ENCODE results near the gene PRPF40B.

Gene PRPF40B

DNA sequence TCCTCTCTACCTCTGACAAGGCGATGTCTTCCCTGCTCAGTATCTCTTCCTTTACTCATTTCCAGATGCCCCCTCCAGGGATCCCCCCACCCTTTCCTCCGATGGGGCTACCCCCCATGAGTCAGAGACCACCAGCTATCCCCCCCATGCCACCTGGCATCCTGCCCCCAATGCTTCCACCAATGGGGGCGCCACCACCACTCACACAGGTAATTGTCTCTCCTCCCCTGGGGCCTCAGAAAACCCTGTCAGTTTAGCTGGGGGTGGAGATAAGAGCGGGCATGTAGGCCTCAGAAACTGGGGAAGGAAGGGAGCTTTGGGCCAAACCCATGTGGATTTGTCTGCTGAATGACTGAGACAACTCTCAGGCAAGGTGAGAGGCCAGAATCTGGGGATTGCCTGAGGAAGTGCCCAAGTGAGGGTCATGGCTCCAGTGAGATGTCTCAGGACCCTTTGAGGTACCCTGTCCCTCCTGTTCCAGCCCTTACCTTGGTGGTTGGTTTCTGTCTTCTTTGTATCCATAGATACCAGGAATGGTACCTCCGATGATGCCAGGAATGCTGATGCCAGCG, 8.1 kb downstream of the PRPF40B start:
- H3K27ac ChIP-seq = no peak overlapping the region
- H3K9me3 ChIP-seq = no peaks in the 10 kb centered on the region
- peaks cover 4 to 60% (median 26%) of the 10 kb centered on the region in 3 donors for H3K36me3 ChIP-seq
- H3K27me3 ChIP-seq = no peaks in the 10 kb centered on the region
- no peak for DNase-seq
- peaks cover 0 to 1% (median under 1%) of the 10 kb centered on the region in 4 donors for H3K4me1 ChIP-seq
- intact Hi-C loops (cut with DNase I; ENCODE audit: low total_unique reads) = no loop called here
- TF ChIP-seq CTCF (IDR thresholded peaks at IDR 0.05) = no peak
- H3K4me3 ChIP-seq = no peak overlapping the region

DNA sequence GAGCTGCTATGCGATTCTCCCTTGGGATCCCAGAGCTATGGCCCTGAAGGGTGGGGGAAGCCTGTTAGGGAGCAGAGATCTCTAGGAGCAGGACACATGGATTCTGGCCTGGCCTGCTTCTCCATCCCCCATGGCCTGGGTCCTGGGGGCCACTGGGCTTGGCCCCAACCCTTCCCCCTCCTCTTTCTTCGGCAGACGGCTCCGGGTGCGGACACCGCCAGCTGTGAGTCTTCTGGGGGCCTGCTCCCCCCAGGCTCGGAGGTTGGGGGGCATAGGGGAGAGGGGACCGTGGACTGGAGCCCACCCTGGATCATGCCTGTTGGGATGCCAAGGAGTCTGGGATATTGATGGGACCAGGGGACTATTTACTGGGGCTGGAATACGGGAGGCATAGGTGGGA, 9.0 kb downstream of the PRPF40B start:
- intact Hi-C loops (cut with DNase I; ENCODE audit: low total_unique reads) = no loop called here
- H3K9me3 ChIP-seq = no peaks in the 10 kb centered on the region
- H3K4me1 ChIP-seq = peaks cover 0 to 11% (median 6%) of the 10 kb centered on the region in 4 donors
- H3K27me3 ChIP-seq = no peaks in the 10 kb centered on the region
- H3K36me3 ChIP-seq = peaks cover 4 to 67% (median 26%) of the 10 kb centered on the region in 3 donors
- DNase-seq = no peak
- H3K27ac ChIP-seq = no peak overlapping the region
- H3K4me3 ChIP-seq = no peak overlapping the region
- TF ChIP-seq CTCF (IDR thresholded peaks at IDR 0.05) = no peak

DNA sequence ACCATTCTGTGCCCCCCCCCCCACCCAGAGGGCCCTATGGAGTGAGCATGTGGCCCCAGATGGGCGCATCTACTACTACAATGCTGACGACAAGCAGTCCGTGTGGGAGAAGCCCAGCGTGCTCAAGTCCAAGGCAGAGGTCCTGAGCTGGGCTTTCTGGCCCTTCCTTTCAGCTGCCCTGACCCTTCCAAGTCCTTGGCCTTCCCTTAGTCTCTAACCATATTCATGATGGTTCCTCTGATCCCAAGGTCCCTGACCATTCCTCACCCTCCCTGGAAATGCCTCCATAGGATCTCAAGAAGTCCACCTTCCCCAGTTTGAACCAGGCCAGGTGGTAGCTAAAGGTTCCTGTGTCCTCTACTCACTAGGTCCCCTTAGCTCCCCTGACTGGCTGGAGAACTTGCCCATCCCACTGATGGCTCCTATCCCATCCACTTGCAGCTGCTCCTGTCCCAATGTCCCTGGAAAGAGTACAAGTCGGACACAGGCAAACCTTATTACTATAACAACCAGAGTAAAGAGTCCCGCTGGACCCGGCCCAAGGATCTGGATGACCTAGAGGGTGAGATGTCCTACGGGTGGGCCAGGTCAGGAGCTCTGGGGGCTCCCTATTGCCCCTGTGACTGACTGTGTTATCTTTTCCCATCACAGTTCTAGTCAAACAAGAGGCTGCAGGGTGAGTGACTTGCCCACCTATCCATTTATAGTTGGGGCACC, 9.8 kb downstream of the PRPF40B start:
- Histone ChIP-seq H3K4me3 (no peak overlapping the region), H3K9me3 (no peaks in the 10 kb centered on the region), H3K27me3 (no peaks in the 10 kb centered on the region), H3K4me1 (peaks cover 0 to 13% (median 7%) of the 10 kb centered on the region in 4 donors), H3K27ac (no peak overlapping the region), H3K36me3 (peaks cover 4 to 73% (median 32%) of the 10 kb centered on the region in 3 donors)
- no peak for TF ChIP-seq CTCF (IDR thresholded peaks at IDR 0.05)
- intact Hi-C loops (cut with DNase I; ENCODE audit: low total_unique reads) = no loop called here
- DNase-seq = no peak

DNA sequence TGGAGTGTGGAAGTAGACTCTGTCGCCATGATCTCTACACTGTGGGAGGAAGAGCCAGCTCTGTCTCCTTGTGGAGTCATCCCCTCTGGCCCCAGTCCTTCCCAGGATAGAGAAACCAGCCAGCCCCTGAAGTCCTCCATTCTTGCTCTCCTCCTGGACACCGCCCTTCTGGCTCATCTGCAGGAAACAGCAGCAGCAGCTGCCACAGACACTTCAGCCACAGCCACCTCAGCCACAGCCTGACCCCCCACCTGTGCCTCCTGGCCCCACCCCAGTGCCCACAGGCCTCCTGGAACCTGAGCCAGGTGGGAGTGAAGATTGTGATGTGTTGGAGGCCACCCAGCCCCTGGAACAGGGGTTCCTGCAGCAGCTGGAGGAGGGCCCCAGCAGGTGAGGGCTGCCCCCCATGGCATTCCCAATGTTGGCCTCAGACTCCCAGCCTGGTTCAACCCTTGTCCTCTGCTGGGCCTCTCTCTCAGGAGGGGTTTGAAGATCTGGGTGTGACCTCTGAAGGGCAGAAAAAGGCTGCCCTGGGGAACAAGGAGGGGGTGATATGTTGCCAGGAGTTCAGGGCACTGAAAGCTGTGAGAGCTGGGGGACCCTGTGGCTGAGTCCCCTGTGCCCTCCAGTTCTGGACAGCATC, 10.5 kb downstream of the PRPF40B start:
- intact Hi-C loops (cut with DNase I; ENCODE audit: low total_unique reads) = no loop called here
- peaks cover 4 to 79% (median 32%) of the 10 kb centered on the region in 3 donors for H3K36me3 ChIP-seq
- peaks cover 0 to 13% (median 7%) of the 10 kb centered on the region in 4 donors for H3K4me1 ChIP-seq
- no peak overlapping the region for H3K27ac ChIP-seq
- DNase-seq = no peak
- no peak for TF ChIP-seq CTCF (IDR thresholded peaks at IDR 0.05)
- no peak overlapping the region for H3K4me3 ChIP-seq
- no peaks in the 10 kb centered on the region for H3K27me3 ChIP-seq
- no peaks in the 10 kb centered on the region for H3K9me3 ChIP-seq

- H3K9me3 ChIP-seq = no peaks in the 10 kb centered on the region
- H3K27ac ChIP-seq = no peak overlapping the region
- DNase-seq = no peak
- H3K36me3 ChIP-seq = peaks cover 8 to 91% (median 32%) of the 10 kb centered on the region in 3 donors
- intact Hi-C loops (cut with DNase I; ENCODE audit: low total_unique reads) = no loop called here
- H3K4me3 ChIP-seq = no peak overlapping the region
- no peaks in the 10 kb centered on the region for H3K27me3 ChIP-seq
- TF ChIP-seq CTCF (IDR thresholded peaks at IDR 0.05) = no peak
- H3K4me1 ChIP-seq = peaks cover 0 to 13% (median 7%) of the 10 kb centered on the region in 4 donors
Measured at GRCh38 chr12:49635036-49635435, 11.7 kb downstream of the PRPF40B start.
